ENCODE data around the gene PSME3IP1.
A peak's percentile ranks its signal among the peaks of the same experiment; 100 is the strongest.
"Not testable (repeated sequence)": the region's sequence is repeated elsewhere in the genome, so short reads cannot be mapped to it uniquely, and the experiment has no call there.

The PSME3IP1 gene, protein sequence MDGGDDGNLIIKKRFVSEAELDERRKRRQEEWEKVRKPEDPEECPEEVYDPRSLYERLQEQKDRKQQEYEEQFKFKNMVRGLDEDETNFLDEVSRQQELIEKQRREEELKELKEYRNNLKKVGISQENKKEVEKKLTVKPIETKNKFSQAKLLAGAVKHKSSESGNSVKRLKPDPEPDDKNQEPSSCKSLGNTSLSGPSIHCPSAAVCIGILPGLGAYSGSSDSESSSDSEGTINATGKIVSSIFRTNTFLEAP
- total RNA-seq = 72.6 to 88.7 reads per million in 2 donors

DNA sequence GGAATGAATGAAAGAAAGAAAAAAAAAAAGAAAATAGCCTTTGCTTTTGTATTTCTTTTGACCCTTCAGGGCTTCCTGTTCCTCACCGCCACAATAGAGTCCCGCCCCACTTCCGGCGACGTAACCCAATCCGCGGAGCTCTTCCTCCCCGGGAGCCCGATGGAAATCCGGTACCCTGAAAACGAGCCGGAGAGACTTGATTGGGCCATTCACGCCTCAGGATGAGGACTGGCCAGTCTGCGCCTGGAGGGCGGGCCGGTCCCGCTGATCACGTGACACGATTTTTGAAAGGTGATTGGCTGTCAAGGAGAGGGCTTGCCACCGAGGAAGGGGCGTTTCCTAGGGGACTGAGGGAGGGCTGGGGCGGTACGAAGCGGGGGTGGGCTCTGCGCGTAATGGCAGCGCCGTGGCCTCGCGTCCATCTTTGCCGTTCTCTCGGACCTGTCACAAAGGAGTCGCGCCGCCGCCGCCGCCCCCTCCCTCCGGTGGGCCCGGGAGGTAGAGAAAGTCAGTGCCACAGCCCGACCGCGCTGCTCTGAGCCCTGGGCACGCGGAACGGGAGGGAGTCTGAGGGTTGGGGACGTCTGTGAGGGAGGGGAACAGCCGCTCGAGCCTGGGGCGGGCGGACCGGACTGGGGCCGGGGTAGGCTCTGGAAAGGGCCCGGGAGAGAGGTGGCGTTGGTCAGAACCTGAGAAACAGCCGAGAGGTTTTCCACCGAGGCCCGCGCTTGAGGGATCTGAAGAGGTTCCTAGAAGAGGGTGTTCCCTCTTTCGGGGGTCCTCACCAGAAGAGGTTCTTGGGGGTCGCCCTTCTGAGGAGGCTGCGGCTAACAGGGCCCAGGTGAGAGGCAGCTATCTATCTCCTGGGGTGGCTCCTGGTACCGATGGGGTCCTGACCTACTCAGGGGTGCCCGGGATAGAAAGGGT, at the start of gene PSME3IP1, which contains the start of gene RSPRY1:
Gene PSME3IP1, minus strand, starts transcription at position 95 of the 927 bp plus-strand sequence. CDS start 12,185 bp downstream, outside the sequence.
Gene RSPRY1, plus strand, starts transcription at position 385 of the 927 bp plus-strand sequence. CDS start 18,330 bp downstream, outside the sequence.
- DNase-seq = peak; percentile 82 to 99 (median 97)

DNA sequence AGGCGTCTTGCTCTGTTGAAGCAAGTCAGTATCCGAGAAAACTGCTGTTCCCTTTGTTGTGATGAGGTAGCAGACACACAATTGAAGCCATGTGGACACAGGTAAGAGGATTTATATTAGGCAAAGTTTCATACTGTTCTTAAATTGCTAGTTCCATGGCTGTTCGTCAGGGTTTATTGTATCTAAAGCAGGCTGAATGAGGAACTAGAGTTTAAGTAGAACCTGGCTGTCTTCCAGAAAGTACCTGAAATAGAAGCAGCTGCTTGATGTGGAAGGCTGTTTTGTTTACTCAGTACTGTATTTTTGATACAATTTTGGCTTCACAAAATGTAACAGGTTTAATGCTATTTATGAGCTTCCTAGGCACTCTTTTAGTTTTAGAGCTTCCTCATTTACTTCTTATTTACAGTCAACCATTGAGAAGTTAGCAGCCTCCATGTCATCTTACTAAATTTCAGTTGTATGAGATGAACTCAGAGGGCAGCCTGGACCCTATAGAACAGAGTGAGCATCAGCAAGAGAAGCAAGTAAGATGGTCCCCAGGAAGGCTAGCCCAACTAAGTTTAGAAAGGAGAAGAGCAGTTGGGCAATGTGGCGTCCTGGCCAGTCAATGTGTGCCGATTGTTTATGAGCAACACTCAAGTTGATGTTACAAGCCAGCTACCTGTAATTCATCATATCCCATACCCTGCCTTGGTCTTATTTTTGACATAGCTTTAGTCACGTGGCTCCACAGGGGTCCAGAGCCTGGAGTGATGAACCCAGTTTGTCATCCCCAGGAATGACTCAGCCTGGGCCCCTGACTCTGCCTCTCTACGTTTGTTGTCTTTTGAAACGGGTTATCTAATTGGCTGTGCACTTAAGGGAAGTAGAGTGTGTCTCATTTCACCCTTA, 49.5 kb upstream of the PSME3IP1 start:
- peak in 1 of 5 experiments; percentile 13 for DNase-seq

DNA sequence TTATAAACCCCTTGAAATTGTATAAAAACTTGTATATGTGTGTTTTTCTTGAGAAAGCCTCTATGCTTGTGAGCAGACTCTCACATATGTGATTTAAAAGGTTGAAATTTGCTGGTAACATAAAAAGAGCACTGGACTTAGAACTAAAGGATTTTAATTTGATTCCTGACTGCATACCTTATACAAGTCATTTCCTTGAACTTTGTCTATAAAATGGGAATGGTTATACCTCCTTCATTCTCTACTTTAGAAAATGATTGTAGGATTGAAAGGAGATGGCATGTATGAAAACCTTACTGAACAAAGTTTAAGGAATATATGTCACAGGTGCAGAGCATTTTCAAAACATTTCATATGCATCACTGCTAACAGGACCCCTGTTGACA, 48.9 kb upstream of the PSME3IP1 start:
- no peak for DNase-seq

DNA sequence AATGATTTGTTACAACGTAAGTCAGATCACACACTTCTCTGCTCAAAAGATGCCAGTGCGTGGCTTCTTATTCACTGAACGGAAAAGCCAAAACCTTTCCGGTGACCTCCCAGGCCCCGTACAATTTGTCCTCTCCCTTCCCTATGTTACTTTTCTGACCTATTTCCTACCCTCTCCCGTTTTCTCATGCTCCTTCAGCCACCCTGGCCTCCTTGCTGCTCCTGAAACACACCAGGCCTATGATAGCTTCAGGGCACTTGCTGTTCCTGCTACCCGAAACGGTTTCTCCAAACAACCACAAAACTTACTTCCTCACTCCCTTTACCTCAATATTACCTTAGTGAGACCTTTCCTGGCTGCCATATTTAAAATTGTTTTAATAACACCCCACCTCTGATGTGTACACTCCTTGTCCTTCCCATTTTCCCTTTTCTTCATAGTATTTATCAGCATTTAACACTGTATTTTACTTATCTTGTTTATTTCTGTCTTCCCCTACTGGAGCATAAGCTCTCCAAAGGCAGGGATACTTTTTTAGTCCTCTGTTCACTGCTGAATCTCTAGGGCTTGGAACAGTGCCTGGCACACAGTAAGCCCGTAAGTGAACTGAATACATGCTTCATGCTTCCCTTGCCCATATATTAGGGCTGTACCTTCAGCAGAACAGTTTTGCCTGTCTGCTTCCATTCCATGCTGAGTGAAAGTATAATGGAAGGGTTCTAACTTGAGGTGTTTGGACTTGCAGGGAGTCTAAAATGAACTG, 48.3 kb upstream of the PSME3IP1 start:
- no peak for DNase-seq

DNA sequence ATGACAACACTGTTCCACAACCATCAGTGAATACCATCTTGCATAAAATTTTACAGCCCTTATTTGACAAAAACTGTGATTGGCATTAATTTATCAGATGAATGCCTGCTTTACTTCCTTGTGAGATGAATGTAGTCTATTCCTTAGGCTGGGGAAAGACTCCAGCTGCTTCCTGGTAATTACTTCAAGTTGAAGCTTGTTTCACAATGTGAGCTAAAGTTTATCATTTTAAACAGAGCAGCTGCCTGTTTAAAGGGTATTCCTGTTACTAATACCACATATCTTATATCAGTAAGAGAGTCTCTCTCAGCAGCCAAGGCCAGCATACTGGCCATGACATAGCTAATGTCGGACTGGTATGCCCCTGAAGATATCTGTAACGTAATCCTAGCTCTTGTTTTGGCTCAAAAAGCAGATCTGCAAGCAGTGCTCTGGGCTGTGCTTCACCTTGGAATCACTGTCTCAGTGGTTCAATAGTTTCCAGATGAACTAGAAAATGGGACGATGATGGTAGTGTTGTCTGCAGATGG, 46.0 kb upstream of the PSME3IP1 start:
- no peak for DNase-seq

DNA sequence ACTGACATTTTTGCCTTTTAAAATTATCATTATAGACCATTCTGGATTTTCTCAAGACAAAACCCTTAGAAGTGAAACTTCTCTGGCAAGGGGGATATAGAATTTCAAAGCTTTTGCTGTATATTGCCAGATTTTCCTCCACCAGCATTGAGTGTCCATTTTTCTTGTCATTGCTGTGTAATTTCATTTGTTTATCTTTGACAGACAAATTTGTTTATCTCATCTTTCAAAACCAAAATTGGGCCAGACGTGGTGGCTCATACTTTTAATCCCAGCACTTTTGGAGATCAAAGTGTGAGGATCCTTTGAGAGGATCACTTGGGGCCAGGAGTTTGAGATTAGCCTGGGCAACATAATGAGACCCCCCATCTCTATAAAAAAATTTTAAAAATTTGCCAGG, 43.2 kb upstream of the PSME3IP1 start:
- DNase-seq = no peak

DNA sequence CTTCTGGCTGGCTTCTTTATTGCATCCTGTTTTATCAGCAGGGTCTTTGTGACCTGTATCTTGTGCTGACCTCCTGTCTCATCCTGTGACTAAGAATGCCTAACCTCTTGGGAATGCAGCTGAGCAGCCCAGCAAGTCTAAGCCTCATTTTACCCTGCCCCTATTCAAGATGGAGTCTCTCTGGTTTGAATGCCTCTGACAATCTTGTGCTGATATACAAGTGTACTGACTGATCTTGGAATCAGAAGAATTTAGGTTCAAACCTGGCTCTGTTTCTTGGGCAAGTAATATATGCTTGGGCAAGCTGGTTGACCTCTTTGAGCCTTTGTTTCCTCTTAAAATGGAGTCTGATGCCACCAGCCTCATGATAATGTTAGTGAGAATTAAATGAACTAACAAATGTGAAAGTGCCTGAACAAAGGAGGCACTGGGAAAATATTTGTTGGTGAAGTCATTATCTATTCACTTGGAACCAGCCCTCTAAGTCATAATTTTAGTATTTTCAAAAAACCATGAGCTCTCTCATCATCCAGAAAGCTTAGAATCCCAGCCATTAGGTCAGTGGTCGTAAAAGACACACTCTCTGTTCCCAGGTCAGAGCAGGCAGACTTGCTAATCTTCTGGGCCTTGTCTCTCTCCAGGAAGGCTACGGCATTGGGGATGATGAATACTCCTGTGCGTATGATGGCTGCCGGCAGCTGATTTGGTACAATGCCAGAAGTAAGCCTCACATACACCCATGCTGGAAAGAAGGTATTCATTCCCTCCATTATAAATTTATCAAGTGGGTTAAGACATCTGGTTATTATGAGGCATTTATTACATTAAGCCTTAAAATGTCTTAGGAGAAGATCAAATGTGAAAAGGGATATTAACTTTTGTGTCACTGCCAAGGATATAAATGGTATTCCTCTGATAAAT, 41.1 kb upstream of the PSME3IP1 start:
- no peak for DNase-seq

DNA sequence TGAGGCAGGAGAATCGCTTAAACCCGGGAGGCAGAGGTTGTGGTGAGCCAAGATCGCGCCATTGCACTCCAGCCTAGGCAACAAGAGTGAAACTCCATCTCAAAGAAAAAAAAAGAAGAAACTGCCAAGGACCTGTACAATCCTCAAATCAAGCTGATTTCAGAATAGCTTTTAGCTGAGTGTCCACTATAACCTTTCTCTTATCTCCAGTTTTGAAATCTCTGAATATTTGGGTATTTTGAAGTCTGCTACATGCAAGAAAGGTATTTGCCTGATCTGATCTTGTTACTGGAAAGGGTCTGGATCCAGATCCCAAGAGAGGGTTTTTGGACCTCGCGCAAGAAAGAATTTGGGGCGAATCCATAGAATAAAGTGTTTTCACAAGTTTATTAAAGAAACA, 40.1 kb upstream of the PSME3IP1 start:
- no peak for DNase-seq

DNA sequence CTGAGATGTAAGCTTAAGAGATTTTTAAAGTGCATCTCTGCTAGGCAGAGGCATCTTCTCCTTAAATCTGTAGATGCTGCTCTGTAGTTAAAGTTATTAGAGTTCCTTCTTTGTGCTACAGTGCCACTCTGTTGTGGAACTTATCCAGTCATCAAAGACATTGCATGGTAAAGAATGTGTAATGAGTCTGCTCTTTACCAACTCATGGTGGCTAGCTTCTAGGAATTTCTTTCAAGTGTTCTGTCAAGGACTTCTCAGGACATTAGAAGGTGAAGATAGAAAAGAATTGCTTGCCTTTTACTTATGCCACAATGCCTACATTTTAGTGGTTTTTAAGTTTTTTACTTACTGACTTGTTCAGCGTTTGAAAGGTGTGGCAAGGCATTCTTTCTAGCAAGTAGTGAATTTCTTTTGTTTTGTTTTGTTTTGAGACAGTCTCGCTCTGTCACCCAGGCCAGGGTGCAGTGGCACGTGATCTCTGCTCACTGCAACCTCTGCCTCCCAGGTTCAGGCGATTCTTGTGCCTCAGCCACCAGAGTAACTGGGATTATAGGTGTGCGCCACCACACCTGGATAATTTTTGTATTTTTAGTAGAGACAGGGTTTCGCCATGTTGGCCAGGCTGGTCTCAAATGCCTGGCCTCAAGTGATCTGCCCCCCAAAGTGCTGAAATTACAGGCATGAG, 39.0 kb upstream of the PSME3IP1 start:
- no peak for DNase-seq

DNA sequence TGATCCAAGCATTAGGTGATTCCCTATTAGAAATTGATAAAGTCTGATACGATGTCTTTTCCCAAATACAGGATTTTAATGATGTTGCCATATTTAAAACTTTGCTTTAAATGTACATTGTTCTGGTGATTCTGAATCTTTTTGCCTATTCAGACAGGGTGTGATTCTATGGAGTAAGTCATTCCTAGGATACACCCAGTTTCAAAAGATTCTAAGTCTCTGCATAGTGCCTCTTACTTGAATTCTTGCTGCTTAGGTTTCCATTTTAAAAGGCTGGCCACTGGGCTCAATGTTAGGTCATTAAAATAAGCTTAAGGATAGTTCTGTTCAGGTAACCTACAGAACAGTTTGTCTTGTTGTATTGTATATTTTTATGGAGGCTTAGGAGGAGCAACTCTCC, 37.2 kb upstream of the PSME3IP1 start:
- no peak for DNase-seq

DNA sequence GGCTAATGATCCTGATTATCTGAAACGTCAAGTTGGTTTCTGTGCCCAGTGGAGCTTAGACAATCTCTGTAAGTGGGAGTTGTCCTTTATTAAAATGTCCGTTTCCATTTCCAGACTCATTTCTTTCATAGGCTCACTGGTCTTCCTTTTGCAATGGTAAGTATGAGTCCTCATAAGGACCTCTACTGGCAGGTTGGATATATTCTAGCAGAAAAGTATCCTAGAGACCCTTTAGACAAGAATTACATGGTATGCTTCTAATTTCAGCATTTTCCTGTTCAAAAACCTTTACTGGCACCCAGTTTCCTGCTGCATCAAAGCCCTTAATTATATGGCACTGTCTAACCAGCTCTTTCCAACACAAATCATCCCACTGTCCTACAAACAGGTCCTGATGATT, 31.1 kb upstream of the PSME3IP1 start:
- DNase-seq = no peak

DNA sequence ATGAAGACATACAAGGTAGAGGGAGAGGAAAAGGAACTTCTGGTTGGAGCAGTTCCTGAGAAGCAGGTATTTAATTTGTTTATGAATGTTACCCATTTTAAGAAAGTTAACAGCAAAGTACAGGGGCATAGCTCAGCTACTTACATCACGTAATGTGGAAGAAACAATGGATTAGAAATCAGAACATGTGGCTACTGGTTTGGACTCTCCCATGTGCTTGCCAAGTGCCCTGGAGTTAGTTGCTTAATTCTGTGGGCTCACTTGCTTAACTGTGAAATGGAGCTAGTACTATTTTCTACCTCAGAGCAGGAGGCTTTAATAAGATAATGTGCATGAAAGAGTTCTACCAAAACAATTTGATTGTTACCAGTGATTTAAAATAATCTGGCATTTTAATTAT, 27.6 kb upstream of the PSME3IP1 start:
- no peak for DNase-seq

DNA sequence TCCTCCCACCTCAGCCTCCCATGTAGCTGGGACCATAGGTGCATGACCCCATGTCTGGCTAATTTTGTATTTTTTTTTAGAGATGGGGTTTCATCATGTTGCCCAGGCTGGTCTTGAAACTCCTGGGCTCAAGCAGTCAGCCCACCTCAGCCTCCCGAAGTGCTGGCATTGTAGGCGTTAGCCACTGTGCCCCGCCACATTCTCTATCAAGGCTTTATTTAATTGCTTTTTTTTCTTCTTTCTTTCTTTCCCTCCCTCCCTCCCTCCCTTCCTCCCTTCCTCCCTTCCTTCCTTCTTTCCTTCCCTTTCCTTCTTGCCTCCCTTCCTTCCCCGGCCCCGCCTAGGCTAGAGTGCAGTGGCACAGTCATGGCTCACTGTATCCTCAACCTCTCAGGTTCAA, 23.9 kb upstream of the PSME3IP1 start:
- DNase-seq = no peak

DNA sequence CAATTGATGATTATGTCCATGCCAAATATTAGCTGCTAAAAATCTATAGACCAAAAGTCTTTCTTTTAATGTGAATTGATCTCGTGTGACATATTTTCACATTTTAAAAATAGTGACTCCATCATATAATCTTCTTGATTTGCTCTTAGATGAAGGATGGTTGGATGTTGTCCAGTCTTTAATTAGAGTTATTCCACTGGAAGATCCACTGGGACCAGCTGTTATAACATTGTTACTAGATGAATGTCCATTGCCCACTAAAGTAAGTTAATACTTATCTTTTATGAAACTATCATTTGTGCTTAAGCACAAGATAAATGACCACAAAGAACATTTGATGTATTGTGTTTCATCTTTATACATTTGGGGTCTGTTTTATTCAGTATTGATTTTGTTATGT, 23.1 kb upstream of the PSME3IP1 start:
- DNase-seq = no peak

DNA sequence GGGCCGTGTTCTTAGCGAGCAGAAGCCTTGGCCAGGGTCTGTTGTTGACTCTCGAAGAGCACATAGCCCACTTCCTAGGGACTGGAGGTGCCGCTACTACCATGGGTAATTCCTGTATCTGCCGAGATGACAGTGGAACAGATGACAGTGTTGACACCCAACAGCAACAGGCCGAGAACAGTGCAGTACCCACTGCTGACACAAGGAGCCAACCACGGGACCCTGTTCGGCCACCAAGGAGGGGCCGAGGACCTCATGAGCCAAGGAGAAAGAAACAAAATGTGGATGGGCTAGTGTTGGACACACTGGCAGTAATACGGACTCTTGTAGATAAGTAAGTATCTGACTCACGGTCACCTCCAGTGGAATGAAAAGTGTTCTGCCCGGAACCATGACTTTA, 18.8 kb upstream of the PSME3IP1 start:
- no peak for DNase-seq

DNA sequence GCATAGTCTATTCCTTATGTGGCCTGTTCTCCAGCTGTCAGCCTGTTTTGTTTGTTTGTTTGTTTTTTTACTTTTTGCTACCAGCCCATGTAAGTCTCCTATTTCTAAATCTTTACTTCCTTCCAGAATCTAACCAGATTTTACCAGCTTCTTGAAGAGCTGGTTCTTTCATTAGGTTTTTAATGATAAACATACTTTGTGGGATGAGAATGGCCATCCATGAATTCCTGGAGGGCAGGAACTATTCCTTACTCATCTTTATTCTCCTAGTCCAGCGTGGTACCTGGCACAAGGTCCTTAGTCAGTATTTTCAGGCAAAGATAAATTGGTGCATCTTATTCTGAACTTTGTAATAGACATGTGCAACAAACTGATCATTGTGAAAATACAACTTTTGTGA, 17.6 kb upstream of the PSME3IP1 start:
- no peak for DNase-seq

DNA sequence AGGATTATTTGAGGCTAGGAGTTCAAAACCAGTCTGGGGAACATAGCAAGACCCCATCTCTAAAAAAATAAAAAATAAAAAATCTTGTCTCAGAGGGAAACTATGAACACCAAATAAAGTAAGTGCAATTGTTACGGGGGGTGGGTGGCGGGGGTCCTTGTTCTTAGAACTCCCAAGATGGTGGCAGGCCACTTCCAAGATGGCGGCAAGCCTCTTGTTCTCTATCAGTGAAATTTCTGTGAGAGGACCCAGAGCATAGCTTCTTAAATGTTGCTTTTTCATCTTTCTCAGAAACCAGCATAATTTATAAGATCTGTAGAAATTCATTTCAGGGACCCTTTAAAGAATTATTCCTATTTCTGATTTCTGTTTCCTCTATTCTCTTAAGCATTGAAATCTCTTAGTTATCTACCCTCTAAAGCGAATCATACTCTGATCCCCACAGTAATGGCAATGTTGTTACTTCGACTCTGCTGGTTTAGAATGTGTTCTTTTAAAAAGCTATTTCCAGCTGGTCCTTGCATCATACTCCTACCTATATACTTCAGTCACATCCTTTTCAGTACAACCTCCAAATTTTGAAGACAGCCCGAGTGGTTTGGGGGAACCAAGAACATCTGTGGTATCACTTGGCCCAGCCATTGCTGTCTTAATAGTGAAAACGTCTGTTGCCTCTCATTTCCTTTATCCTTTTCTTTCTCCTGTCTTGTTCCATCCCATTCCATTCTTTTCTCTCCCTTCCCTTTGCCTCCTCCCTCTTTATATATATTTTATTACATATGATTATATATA, 16.5 kb upstream of the PSME3IP1 start:
- DNase-seq = no peak

DNA sequence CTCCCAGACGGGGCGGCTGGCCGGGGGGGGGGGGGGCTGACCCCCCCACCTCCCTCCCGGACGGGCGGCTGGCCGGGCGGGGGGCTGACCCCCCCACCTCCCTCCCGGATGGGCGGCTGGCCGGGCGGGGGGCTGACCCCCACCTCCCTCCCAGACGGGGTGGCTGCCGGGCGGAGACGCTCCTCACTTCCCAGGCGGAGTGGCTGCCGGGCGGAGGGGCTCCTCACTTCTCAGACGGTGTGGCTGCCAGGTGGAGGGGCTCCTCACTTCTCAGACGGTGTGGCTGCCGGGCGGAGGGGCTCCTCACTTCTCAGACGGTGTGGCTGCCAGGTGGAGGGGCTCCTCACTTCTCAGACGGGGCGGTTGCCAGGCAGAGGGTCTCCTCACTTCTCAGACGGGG, 15.1 kb upstream of the PSME3IP1 start:
- not testable (repeated sequence) for DNase-seq

DNA sequence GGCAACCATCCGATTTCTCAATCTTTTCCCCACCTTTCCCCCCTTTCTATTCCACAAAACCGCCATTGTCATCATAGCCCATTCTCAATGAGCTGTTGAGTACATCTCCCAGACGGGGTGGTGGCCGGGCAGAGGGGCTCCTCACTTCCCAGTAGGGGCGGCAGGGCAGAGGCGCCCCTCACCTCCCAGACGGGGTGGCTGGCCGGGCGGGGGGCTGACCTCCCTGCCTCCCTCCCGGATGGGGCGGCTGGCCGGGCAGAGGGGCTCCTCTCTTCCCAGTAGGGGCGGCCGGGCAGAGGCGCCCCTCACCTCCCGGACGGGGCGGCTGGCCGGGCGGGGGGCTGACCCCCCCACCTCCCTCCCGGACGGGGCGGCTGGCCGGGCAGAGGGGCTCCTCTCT, 14.5 kb upstream of the PSME3IP1 start:
- DNase-seq = not testable (repeated sequence)
